Measurements from ENCODE around the gene PLCXD1.
A peak's percentile ranks its signal among the peaks of the same experiment; 100 is the strongest.

Gene PLCXD1

DNA sequence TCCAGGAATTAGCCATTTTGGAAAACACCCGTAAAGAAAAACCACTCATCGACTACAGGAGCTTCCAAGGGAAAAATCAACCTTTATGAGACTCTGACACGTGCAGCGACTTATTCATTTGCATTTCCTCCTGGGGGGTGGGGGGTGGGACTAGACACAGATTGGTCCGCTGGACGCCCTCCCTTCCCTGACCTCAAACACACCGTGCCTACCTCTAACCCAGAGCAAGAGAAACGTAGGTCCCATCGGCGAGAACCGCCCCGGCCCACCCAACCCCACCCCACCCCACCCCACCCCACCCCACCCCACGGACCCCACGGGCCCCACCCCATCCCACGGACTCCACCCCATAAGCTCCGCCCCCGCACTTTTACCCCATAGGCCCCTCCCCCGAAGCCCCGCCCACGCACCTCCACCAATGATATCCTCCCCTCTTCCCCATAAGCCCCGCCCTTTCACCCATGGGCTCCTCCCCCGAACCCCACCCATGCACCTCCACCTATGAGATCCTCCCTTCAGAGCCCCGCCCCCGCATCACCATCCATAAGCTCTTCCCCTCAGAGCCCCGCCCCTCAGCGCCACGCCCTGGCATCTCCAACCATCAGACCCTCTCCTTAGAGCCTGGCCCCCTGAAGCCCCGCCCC, 36.4 kb downstream of the PLCXD1 start:
- no peak overlapping the region for H2AK5ac ChIP-seq (ENCODE audit: low read length)
- H4K12ac ChIP-seq (ENCODE audit: low read depth, low read length) = no peak overlapping the region
- WGBS (ENCODE audit: extremely low coverage, insufficient coverage, insufficient read length) = no CpG with 5 or more reads among the region's 28 CpGs
- no peak overlapping the region for H3K9ac ChIP-seq (ENCODE audit: low read length)
- H3K14ac ChIP-seq (ENCODE audit: low read length) = no peak overlapping the region
- H3K4ac ChIP-seq (ENCODE audit: low read depth, low read length) = no peak overlapping the region
- H2BK120ac ChIP-seq (ENCODE audit: insufficient read depth, low read length, poor library complexity) = no peak overlapping the region
- H4K8ac ChIP-seq (ENCODE audit: low read depth, low read length) = peak overlapping the region; percentile 35
- H3K27me3 ChIP-seq (ENCODE audit: insufficient read depth, low read length) = no peaks in the 10 kb centered on the region
- H3K4me3 ChIP-seq (ENCODE audit: low read depth, low read length) = peak overlapping the region; percentile 51
- H3K4me2 ChIP-seq (ENCODE audit: low read length) = peak overlapping the region; percentile 64
- no peak overlapping the region for H3K27ac ChIP-seq (ENCODE audit: low read depth, low read length)
- peaks cover 0 to 6% of the 10 kb centered on the region in 2 experiments for H3K4me1 ChIP-seq (ENCODE audit: control insufficient read depth in 1 of 2, insufficient read depth in 2 of 2, low read length in 2 of 2)
- no peak overlapping the region for H3K18ac ChIP-seq (ENCODE audit: low read length)
- H3K79me1 ChIP-seq (ENCODE audit: low read length) = peaks cover 15% of the 10 kb centered on the region
- no peak overlapping the region for H2BK5ac ChIP-seq (ENCODE audit: low read depth, low read length, poor library complexity)
- H3K36me3 ChIP-seq (ENCODE audit: control insufficient read depth in 1 of 2, insufficient read depth in 2 of 2, low read length in 2 of 2) = peaks cover 37 to 38% of the 10 kb centered on the region in 2 experiments
- H2BK12ac ChIP-seq (ENCODE audit: low read length) = no peak overlapping the region
- peaks cover 18% of the 10 kb centered on the region for H3K79me2 ChIP-seq (ENCODE audit: control insufficient read depth, insufficient read depth, low read length, poor library complexity)
- H2AFZ ChIP-seq (ENCODE audit: insufficient read depth, low read length, poor library complexity) = no peak overlapping the region
- H3K9me3 ChIP-seq (ENCODE audit: insufficient read depth, low read depth, low read length) = peaks cover 5% of the 10 kb centered on the region
- H3K23ac ChIP-seq (ENCODE audit: low read length) = no peak overlapping the region
- no peak overlapping the region for H4K91ac ChIP-seq (ENCODE audit: low read depth, low read length)
- DNase-seq = no peak

DNA sequence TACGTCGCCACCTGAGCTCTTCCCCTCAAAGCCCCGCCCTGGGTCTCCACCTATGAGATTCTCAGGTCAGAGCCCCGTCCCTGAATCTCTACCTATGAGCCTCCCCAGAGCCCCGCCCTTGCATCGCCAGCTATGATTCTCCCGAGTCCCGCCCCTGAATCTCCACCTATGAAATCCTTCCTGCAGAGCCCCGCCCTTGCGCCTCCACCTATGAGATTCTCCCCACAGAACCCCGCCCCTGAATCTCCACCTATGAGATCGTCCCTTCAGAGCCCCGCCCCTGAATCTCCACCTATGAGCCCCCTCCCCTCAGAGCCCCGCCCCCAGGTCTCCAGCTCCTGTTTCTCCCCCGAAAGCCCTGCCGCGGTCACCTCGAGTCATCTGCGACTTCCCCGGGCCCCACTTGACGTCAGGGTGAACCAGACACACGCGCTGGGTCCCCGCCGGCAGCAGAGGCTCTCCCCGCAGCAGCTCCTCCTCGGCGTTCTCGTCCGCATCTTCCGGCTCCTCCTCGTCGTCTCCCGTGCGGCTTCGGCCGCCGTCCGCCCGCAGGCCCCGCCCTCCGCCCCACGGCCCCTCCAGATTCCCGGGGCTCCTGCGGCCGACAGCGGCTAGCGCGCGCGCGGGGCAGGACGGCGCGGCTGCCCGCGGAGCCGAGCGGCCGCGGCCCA, 37.0 kb downstream of the PLCXD1 start:
- Histone ChIP-seq H2BK120ac (ENCODE audit: insufficient read depth, low read length, poor library complexity) (peak overlapping the region; percentile 75), H3K18ac (ENCODE audit: low read length) (peak overlapping the region; percentile 92), H3K4me3 (ENCODE audit: low read depth, low read length) (peak overlapping the region; percentile 76), H3K9me3 (ENCODE audit: insufficient read depth, low read depth, low read length) (peaks cover 5% of the 10 kb centered on the region), H2AK5ac (ENCODE audit: low read length) (peak overlapping the region; percentile 96), H2BK12ac (ENCODE audit: low read length) (no peak overlapping the region), H3K9ac (ENCODE audit: low read length) (peak overlapping the region; percentile 90), H3K23ac (ENCODE audit: low read length) (no peak overlapping the region), H4K91ac (ENCODE audit: low read depth, low read length) (peak overlapping the region; percentile 96), H3K4me1 (ENCODE audit: control insufficient read depth in 1 of 2, insufficient read depth in 2 of 2, low read length in 2 of 2) (peaks cover 0 to 6% of the 10 kb centered on the region in 2 experiments), H3K4ac (ENCODE audit: low read depth, low read length) (peak overlapping the region; percentile 82), H3K79me2 (ENCODE audit: control insufficient read depth, insufficient read depth, low read length, poor library complexity) (peaks cover 18% of the 10 kb centered on the region), H2BK5ac (ENCODE audit: low read depth, low read length, poor library complexity) (peak overlapping the region; percentile 89), H4K12ac (ENCODE audit: low read depth, low read length) (peak overlapping the region; percentile 96), H3K79me1 (ENCODE audit: low read length) (peaks cover 15% of the 10 kb centered on the region), H2AFZ (ENCODE audit: insufficient read depth, low read length, poor library complexity) (peak overlapping the region; percentile 82), H3K4me2 (ENCODE audit: low read length) (peak overlapping the region; percentile 64), H4K8ac (ENCODE audit: low read depth, low read length) (peak overlapping the region; percentile 89), H3K27ac (ENCODE audit: low read depth, low read length) (peak overlapping the region; percentile 81), H3K27me3 (ENCODE audit: insufficient read depth, low read length) (no peaks in the 10 kb centered on the region), H3K14ac (ENCODE audit: low read length) (peak overlapping the region; percentile 82), H3K36me3 (ENCODE audit: control insufficient read depth in 1 of 2, insufficient read depth in 2 of 2, low read length in 2 of 2) (peaks cover 31% of the 10 kb centered on the region in 2 experiments)
- no CpG with 5 or more reads among the region's 61 CpGs for WGBS (ENCODE audit: extremely low coverage, insufficient coverage, insufficient read length)
- peak; percentile 98 to 99 for DNase-seq

DNA sequence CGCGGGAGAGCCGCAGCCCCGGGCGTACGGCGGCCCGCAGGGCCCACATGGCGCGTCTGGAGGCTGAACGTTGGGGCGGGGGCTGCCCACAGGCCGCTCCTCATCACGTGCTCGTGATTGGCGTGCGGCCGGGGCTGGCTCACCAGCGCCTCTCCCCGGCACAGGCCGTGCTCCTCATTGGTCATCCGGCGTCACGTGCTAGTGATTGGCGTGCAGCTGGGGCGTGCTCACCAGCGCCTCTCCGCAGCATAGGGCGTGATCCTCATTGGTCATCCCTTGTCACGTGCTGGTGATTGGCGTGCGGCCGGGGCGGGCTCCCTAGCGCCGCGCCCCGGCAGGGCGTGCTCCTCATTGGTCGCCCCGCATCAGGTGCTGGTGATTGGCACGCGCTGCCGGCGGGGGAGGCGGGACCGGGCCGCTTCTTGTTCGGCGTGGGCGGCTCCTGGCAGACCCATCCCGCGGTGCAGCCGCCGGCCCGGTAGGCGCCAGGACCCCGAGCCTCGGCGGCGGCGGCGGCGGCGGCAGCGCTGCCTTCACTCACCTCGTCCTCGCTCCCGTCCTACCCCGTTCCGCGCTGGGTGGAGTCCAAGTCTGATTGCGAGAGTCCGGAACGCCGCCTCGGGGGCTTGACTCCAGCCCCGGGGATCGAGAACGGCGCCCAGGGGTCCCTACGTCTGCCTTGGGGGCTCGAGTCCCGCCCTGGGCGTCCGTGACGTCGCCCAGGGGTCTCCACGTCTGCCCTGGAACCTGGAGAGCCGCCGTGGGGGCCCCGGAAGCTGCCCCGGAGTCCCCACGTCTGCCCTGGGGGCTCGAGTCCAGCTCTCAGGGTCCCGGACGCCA, 37.8 kb downstream of the PLCXD1 start, which contains the start of gene GTPBP6:
TSS of gene GTPBP6 (minus strand) at position 58 of the 840 bp plus-strand sequence. CDS start at position 49, 9 bp downstream.
- Histone ChIP-seq H3K36me3 (ENCODE audit: control insufficient read depth in 1 of 2, insufficient read depth in 2 of 2, low read length in 2 of 2) (peaks cover 23 to 24% of the 10 kb centered on the region in 2 experiments), H4K12ac (ENCODE audit: low read depth, low read length) (peak within 1 kb of the TSS; percentile 97), H3K4me2 (ENCODE audit: low read length) (peak within 1 kb of the TSS; percentile 96), H2AFZ (ENCODE audit: insufficient read depth, low read length, poor library complexity) (peak within 1 kb of the TSS; percentile 82), H3K4me1 (ENCODE audit: control insufficient read depth in 1 of 2, insufficient read depth in 2 of 2, low read length in 2 of 2) (peaks cover 0 to 9% of the 10 kb centered on the region in 2 experiments), H2BK120ac (ENCODE audit: insufficient read depth, low read length, poor library complexity) (peak within 1 kb of the TSS; percentile 98), H3K27ac (ENCODE audit: low read depth, low read length) (peak within 1 kb of the TSS; percentile 82), H3K23ac (ENCODE audit: low read length) (no peak within 1 kb of the TSS), H3K9me3 (ENCODE audit: insufficient read depth, low read depth, low read length) (peaks cover 5% of the 10 kb centered on the region), H3K27me3 (ENCODE audit: insufficient read depth, low read length) (no peaks in the 10 kb centered on the region), H2BK5ac (ENCODE audit: low read depth, low read length, poor library complexity) (peak within 1 kb of the TSS; percentile 98), H4K8ac (ENCODE audit: low read depth, low read length) (peak within 1 kb of the TSS; percentile 89), H3K18ac (ENCODE audit: low read length) (peak within 1 kb of the TSS; percentile 99), H3K9ac (ENCODE audit: low read length) (peak within 1 kb of the TSS; percentile 100), H3K4me3 (ENCODE audit: low read depth, low read length) (peak within 1 kb of the TSS; percentile 99), H3K79me1 (ENCODE audit: low read length) (peaks cover 15% of the 10 kb centered on the region), H3K4ac (ENCODE audit: low read depth, low read length) (peak within 1 kb of the TSS; percentile 100), H3K79me2 (ENCODE audit: control insufficient read depth, insufficient read depth, low read length, poor library complexity) (peaks cover 18% of the 10 kb centered on the region), H3K14ac (ENCODE audit: low read length) (peak within 1 kb of the TSS; percentile 99), H2BK12ac (ENCODE audit: low read length) (peak within 1 kb of the TSS; percentile 76), H4K91ac (ENCODE audit: low read depth, low read length) (peak within 1 kb of the TSS; percentile 99), H2AK5ac (ENCODE audit: low read length) (peak within 1 kb of the TSS; percentile 100)
- no CpG with 5 or more reads among the region's 97 CpGs for WGBS (ENCODE audit: extremely low coverage, insufficient coverage, insufficient read length)
- peak; percentile 100 for DNase-seq

DNA sequence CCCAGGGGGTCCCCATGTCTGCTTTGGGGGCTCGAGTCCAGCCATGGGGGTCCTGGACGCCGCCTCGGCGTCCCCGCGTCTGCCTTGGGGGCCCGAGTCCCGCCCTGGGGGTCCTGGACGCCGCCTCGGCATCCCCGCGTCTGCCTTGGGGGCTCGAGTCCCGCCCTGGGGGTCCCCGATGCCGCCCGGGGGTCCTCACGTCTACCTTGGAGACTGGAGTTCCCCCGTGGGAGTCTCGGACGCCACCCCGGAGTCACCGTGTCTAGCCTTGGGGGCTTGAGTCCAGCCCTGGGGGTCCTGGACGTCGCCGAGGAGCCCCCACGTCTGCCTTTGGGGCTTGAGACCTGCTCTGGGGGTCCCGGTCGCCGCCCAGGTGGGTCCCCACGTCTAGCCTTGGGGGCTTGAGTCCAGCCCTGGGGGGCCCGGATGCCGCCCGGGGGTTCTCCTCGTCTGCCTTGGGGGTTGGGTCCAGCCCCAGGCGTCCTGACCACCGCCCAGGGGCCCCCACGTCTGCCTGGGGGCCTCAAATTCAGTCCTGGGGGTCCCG, 38.5 kb downstream of the PLCXD1 start:
- no peaks in the 10 kb centered on the region for H3K27me3 ChIP-seq (ENCODE audit: insufficient read depth, low read length)
- peak overlapping the region; percentile 64 for H2AFZ ChIP-seq (ENCODE audit: insufficient read depth, low read length, poor library complexity)
- peak overlapping the region; percentile 96 for H3K4me2 ChIP-seq (ENCODE audit: low read length)
- H2BK5ac ChIP-seq (ENCODE audit: low read depth, low read length, poor library complexity) = peak overlapping the region; percentile 98
- no peak overlapping the region for H3K23ac ChIP-seq (ENCODE audit: low read length)
- peak overlapping the region; percentile 82 for H3K27ac ChIP-seq (ENCODE audit: low read depth, low read length)
- H3K79me1 ChIP-seq (ENCODE audit: low read length) = peaks cover 15% of the 10 kb centered on the region
- peak overlapping the region; percentile 99 for H3K18ac ChIP-seq (ENCODE audit: low read length)
- peak overlapping the region; percentile 100 for H3K9ac ChIP-seq (ENCODE audit: low read length)
- H3K36me3 ChIP-seq (ENCODE audit: control insufficient read depth in 1 of 2, insufficient read depth in 2 of 2, low read length in 2 of 2) = peaks cover 18 to 19% of the 10 kb centered on the region in 2 experiments
- peaks cover 5% of the 10 kb centered on the region for H3K9me3 ChIP-seq (ENCODE audit: insufficient read depth, low read depth, low read length)
- H4K91ac ChIP-seq (ENCODE audit: low read depth, low read length) = peak overlapping the region; percentile 99
- peak overlapping the region; percentile 98 for H2BK120ac ChIP-seq (ENCODE audit: insufficient read depth, low read length, poor library complexity)
- H2BK12ac ChIP-seq (ENCODE audit: low read length) = peak overlapping the region; percentile 39
- H3K4ac ChIP-seq (ENCODE audit: low read depth, low read length) = peak overlapping the region; percentile 100
- WGBS (ENCODE audit: extremely low coverage, insufficient coverage, insufficient read length) = no CpG with 5 or more reads among the region's 41 CpGs
- peak overlapping the region; percentile 99 for H3K4me3 ChIP-seq (ENCODE audit: low read depth, low read length)
- H4K12ac ChIP-seq (ENCODE audit: low read depth, low read length) = peak overlapping the region; percentile 97
- peak overlapping the region; percentile 100 for H2AK5ac ChIP-seq (ENCODE audit: low read length)
- no peak for DNase-seq
- peaks cover 18% of the 10 kb centered on the region for H3K79me2 ChIP-seq (ENCODE audit: control insufficient read depth, insufficient read depth, low read length, poor library complexity)
- H3K14ac ChIP-seq (ENCODE audit: low read length) = peak overlapping the region; percentile 99
- H4K8ac ChIP-seq (ENCODE audit: low read depth, low read length) = peak overlapping the region; percentile 86
- H3K4me1 ChIP-seq (ENCODE audit: control insufficient read depth in 1 of 2, insufficient read depth in 2 of 2, low read length in 2 of 2) = peaks cover 0 to 10% of the 10 kb centered on the region in 2 experiments
